ENCODE measurements around the gene ADARB2.
"Not testable (repeated sequence)": the region's sequence is repeated elsewhere in the genome, so short reads cannot be mapped to it uniquely, and the experiment has no call there.

Gene ADARB2

GRCh38 chr10:1232164-1232911, 505.0 kb downstream of the ADARB2 start:
- DNase-seq: no peak

DNA sequence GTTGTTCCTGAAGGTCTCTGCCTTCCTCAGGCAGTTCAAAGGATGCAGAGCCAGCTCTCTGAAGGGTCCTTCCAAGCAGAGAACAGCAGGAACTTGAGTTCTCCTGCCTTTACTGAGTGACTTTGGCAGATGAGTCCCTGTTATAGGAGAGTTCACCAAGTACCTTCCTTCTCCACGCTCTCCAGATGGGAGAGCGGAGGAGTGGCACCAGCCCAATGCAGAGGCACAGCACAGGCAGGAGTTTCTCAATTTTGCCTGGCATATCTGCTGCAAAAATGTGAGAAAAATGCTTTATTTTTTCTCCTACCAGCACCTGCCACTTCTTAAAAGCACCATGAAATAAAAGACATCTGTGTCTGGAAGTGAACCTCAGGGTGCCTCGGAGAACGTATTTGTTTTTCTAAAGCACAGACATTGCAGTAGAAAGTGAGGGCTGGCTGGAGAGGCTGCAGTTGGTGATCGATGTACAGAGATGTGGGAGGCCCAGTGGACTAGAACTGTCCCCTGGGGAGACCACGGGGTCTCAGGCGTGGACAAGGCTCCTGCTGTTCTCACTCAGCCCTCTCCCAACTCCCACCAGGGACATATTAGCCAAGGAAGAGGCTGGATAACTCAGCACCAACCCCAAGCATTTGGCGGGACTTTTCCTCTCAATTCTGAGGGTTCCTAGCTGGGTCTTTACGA, 506.6 kb downstream of the ADARB2 start:
- no peak for DNase-seq

DNA sequence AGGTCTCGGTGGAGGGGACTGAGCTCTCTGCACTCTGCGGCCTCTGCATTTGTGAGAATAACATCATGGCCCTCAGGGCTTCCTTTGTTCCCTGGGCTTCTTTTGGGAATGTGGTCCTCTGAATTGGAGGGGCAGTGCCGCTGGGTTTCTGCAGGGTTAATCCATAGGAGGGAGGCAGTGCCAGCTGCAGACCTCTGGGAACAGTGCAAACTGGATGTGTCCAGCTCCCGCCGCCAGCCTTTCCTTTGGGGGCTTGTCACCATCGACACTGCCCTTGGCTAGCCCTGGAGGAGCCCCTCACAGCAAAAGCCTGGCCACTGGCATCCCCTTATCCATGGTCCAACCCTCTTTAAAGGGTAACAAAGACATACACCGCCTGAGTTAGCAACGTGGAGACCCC, 507.2 kb downstream of the ADARB2 start:
- no peak for DNase-seq

DNA sequence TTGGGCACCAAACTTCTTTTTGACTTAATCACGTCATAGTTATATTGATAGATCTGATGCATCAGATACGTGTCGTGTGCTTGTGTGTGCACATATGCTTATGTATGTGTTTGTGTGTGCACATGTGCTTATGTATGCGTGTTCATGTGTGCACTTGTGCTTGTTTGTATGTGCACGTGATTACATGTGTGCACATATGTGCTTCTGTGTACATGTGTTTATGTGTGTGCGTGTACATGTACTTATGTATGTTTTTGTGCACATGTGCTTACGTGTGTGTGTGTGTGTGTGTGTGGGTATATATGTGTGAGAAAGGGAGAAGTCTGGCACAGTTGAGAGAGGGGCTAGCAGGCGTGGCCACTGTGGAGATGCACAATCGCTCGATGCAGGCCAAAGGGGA, 507.8 kb downstream of the ADARB2 start:
- no peak for DNase-seq

- DNase-seq: no peak
Observed at GRCh38 chr10:1229116-1229515, 508.2 kb downstream of the ADARB2 start.

DNA sequence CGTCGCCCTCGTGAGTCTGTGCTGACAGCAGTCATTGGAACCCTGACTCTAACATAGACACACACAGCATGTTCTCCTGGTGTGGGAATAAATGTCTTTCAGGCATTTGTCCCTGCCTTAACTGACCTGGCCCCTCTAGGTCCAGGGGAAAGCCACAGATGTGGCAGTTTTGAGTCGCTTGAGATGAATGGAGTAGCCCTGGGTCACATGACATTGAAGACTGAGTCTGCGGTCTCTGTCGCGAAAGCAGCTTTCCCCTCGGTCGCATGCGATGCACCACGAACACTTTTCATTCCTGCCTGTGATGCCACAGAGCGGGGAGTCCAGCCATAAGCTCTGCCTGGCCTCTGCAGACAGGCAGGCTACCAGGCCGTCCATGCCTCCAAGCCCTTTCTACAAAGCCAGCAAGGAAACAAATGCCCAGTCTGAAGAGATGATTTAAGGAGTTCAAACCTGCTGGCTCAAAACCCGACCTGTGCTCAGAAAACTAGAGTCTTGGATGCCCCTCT, 508.8 kb downstream of the ADARB2 start:
- DNase-seq: no peak

GRCh38 chr10:1227510-1228402, 509.6 kb downstream of the ADARB2 start:
- no peak for DNase-seq

GRCh38 chr10:1226907-1227306, 510.4 kb downstream of the ADARB2 start:
- not testable (repeated sequence) for DNase-seq

DNA sequence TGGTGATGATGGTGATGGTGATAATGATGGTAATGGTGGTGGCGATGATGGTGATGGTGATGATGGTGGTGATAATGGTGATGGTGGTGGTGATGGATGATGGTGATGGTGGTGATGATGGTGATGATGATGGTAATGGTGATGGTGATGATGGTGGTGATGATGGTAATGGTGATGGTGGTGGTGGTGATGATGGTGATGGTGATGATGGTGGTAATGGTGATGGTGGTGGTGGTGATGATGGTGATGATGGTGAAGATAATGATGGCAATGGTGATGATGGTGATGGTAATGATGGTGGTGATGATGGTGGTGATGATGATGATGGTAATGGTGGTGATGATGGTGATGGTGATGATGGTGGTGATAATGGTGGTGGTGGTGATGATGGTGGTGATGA, 517.5 kb downstream of the ADARB2 start:
- not testable (repeated sequence) for DNase-seq

GRCh38 chr10:1217661-1218060, 519.7 kb downstream of the ADARB2 start:
- no peak for DNase-seq

DNA sequence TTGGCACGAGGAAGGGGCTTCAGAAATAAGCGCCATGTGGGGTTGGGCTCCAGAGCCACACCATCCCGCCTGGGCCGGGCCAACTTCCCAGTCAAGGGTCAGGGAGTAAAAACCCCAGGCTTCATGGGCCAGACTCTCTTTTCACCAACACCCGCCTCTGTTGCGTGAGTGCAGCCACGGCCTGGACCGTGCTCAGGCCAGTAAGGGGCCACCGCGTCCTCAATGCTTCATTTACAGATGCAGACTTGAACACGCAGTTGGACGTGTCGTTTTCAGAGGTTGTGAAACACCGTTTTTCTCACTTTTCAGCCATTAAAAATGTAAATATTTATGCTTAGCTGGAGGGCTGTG, 520.1 kb downstream of the ADARB2 start:
- DNase-seq: no peak

GRCh38 chr10:1216574-1217236, 520.6 kb downstream of the ADARB2 start:
- no peak for DNase-seq

DNA sequence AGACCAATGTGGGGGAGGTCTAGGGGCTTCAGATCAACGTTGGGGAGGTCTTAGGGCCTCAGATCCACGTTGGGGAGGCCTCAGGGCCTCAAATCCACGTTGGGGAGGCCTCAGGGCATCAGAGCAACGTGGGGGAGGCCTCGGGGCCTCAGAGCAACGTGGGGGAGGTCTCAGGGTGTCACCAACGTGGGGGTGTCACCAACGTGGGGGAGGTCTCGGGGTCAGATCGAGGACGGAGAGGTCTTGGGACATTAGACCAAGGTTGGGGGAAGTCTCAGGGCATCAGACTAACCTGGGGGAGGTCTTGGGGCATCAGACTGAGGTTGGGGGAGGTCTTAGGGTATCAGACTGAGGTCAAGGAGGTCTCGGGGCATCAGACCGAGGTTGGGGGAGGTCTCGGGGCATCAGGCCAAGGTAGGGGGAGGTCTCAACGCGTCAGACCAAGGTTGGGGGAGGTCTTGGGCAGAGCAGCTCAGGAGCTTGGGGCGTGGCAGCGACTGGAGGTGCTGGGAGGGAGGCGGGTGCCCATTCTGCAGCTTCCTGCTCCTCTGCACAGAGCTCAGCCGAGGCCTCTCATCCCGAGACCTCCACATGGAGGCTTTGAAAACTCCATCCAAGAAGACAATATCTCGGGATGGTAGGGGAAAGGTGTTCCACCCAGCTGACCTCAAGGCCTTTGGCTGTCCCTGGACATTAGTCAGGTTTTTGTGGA, 521.3 kb downstream of the ADARB2 start:
- DNase-seq: no peak

DNA sequence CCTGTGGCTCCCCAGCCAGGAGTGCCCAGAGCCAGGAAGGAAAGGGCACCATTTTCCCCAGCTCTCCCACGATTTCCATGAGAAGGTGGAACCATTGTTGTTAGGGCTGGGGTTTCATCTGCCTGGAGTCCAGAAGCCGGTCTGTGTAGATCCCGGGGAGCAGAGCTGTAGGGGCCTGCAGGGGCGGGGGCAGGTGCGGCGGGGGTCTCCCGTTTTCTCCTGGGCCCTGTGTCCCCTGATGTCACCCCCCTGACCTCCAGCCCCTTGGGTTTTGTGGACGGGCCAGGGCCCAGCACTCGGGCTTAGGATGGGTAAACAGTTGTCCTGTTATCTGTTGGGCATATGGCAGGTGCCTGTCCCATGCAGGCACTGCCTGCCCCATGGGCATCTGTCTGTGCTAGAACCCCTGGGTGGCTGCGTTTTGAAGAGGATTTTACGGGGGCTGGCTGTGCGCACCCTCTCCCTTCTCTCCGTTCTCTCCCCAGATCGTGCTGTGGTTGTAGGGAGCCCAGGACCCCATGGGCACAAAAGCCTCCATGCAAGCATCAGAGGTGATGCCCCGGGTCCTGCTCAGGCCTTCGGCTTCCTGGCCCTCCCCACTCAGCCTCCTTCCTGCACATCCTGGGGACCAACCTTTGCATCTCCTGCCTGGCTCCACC, 522.3 kb downstream of the ADARB2 start:
- no peak for DNase-seq

DNA sequence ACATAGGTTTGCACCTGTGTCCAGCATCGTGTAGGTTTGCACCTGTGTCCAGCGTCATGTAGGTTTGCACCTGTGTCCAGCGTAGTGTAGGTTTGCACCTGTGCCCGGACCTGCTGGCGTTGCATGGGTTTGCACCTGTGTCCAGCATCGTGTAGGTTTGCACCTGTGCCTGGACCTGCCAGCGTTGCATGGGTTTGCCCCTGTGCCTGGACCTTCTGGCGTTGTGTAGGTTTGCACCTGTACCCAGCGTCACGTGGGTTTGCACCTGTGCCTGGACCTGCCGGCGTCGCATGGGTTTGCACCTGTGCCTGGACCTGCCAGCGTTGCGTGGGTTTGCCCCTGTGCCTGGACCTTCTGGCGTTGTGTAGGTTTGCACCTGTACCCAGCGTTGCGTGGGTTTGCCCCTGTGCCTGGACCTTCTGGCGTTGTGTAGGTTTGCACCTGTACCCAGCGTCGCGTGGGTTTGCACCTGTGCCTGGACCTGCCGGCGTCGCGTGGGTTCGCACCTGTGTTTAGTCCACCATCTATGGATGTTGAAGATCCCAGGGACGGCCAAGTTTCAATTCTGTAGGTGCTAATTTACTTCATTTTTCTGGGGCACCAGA, 523.2 kb downstream of the ADARB2 start:
- DNase-seq: no peak

DNA sequence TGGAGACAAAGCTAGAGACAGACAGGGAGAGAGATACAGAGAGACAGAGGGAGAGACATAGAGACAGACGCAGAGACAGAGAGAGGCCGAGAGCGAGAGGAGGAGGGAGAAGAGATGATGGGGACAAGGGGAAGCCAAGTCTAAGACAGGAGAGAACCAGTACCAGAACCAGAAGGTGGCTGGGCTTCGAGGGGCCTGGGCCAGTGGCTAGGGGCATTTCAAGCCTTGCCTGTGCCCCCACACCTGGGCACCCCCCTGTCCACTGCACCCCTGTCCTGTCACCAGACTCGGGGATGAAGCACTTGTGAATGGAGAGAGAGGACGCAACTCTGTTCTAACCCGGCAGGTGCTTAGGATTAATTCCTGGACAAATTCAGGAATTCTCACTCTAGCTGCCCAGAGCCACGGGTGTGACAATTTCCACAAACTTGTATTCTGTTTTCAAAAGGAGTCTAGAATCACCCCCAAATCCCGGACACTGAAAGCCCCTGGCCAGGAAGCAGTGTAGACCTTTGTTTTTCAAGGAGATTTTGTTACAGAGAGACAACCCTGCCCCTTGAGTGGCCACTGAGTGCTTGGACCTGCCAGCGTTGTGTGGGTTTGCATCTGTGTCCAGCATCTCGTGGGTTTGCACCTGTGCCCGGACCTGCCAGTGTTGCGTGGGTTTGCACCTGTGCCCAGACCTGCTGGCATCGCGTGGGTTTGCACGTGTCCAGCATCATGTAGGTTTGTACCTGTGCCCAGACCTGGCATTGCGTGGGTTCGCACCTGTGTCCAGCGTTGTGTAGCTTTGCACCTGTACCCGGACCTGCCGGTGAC, 523.9 kb downstream of the ADARB2 start:
- DNase-seq: no peak

GRCh38 chr10:1212571-1213141, 524.7 kb downstream of the ADARB2 start:
- DNase-seq: no peak

DNA sequence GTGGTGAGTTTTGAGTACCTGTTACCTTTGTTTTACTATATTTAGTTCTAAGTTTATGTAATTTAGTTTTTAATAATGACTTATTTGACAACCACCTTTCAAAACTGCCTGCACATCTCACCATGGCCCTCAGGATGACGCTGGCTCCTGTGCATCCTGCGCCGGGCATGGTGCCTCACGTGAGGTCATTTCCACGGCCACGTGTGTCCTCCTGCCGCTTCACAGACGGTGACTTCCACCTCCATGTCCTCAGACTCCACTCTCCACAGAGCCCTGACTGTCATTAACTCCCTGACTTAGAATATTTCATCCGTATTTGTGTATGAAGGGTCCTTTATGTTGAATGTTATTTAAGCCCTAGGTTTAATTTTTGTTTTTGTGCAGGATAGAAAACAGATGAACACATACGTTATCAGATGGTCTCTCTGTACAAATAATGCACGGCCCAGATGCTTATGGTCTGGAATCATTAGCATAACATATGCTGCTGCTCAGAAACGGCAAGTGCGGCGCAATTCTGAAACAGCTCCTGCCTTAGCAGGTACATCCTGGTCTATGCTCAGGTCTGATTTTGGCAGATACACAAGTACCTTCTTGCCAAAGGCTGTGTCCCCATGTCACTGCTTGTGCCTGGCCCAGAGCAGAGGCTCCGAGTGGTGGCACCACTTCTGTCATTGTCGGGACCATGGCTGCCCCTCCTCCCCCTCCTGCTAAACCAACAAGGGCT, 525.3 kb downstream of the ADARB2 start:
- DNase-seq: no peak

- DNase-seq: no peak
Observed at GRCh38 chr10:1210667-1211066, 526.7 kb downstream of the ADARB2 start.

Measured in CD4-positive, alpha-beta T cell treated with Interleukin-12 subunit alpha and Interleukin-12 subunit beta, for 1 hour (primary cell).